H1 (cell line): ENCODE measurements around the gene ABI3BP. TPM values are rescaled to one million over a fixed set of nuclear protein-coding genes. Genes with fewer than 3 reads are reported as not detected.

Source experiments
- CTCF ChIA-PET: fragments of 300-600 bp; sonication (Branson Sonifier 250); formaldehyde crosslinking; loops from one replicate; lab custom pipeline; 2021; ENCODE audit not compliant: partially characterized antibody; lab: Charles Lee
- POLR2A ChIA-PET: fragments of 300-600 bp; sonication (Branson Sonifier 250); formaldehyde crosslinking; loops from one replicate; lab custom pipeline; 2021; ENCODE audit warnings: inconsistent platforms; ENCODE audit not compliant: partially characterized antibody; lab: Charles Lee
- DNase-seq, 2 experiments: peaks; one replicate each; pipeline versions ENCODE4 v3.0.0 to v3.0.0-alpha.2; 2010 to 2022; ENCODE audit warnings: low spot score in 2 of 2, low read depth in 1 of 2, mixed read lengths in 1 of 2
- FAIRE-seq: peaks from 2 replicates; lab custom pipeline; 2011; peaks lifted over from hg19 to GRCh38; lab: Jason Lieb, UNC
- H2AFZ ChIP-seq: 2 replicates; pipeline ENCODE4 v1.8.1; 2012; ENCODE audit warnings: low read length, inconsistent platforms
- H2AK5ac ChIP-seq: 2 replicates; pipeline ENCODE4 v1.6.1; 2013; ENCODE audit warnings: low read depth, low read length
- H2BK120ac ChIP-seq: replicated peaks from 2 replicates; pipeline ENCODE3; 2013; ENCODE audit warnings: low read depth, low read length, inconsistent platforms
- H2BK12ac ChIP-seq: 2 replicates; pipeline ENCODE4 v1.6.1; 2013; ENCODE audit warnings: low read depth, low read length
- H2BK15ac ChIP-seq: 2 replicates; pipeline ENCODE4 v1.6.1; 2013; ENCODE audit warnings: low read length
- H2BK20ac ChIP-seq: 2 replicates; pipeline ENCODE4 v1.6.1; 2013; ENCODE audit warnings: low read length
- H2BK5ac ChIP-seq: 2 replicates; pipeline ENCODE4 v1.6.1; 2013; ENCODE audit warnings: low read depth, low read length
- H3K14ac ChIP-seq: 2 replicates; pipeline ENCODE4 v1.6.1; 2013; ENCODE audit warnings: inconsistent platforms; ENCODE audit not compliant: insufficient read length
- H3K18ac ChIP-seq: 2 replicates; pipeline ENCODE4 v1.6.1; 2013; ENCODE audit warnings: low read length; ENCODE audit errors: extremely low read depth
- H3K23ac ChIP-seq: 2 replicates; pipeline ENCODE4 v1.6.1; 2013; ENCODE audit warnings: inconsistent platforms; ENCODE audit not compliant: insufficient read length
- H3K23me2 ChIP-seq: 2 replicates; pipeline ENCODE4 v1.6.1; 2013; ENCODE audit warnings: low read depth, low read length
- H3K27ac ChIP-seq: 2 replicates; pipeline ENCODE4 v1.6.1; 2011; ENCODE audit warnings: low read depth, low read length, inconsistent platforms
- H3K27me3 ChIP-seq, 4 experiments: replicated peaks in 1 of 4; 1 replicate in 1 of 4; 2 replicates in 3 of 4; pipeline versions ENCODE4 v1.6.1 to v1.8.1; 2011 to 2013; ENCODE audit warnings: low read length in 3 of 4, mild to moderate bottlenecking in 3 of 4, inconsistent platforms in 2 of 4, mixed read lengths in 2 of 4, moderate library complexity in 1 of 4; ENCODE audit not compliant: control insufficient read depth in 3 of 4, insufficient read depth in 3 of 4; ENCODE audit errors: extremely low read depth in 1 of 4
- H3K36me3 ChIP-seq, 4 experiments: 2 replicates each; pipeline versions ENCODE4 v1.6.1 to v1.8.1; 2011 to 2013; ENCODE audit warnings: mild to moderate bottlenecking in 4 of 4, low read length in 3 of 4, moderate library complexity in 2 of 4, control low read depth in 1 of 4, inconsistent platforms in 1 of 4; ENCODE audit not compliant: insufficient read depth in 4 of 4, control insufficient read depth in 2 of 4
- H3K4ac ChIP-seq: replicated peaks from 2 replicates; pipeline ENCODE3; 2013; ENCODE audit warnings: low read length, low read depth, mixed read lengths, inconsistent platforms; ENCODE audit not compliant: insufficient read length
- H3K4me1 ChIP-seq, 4 experiments: replicated peaks in 1 of 4; 1 replicate in 1 of 4; 2 replicates in 3 of 4; pipeline versions ENCODE4 v1.6.1 to v1.8.1; 2011 to 2013; ENCODE audit warnings: low read length in 3 of 4, inconsistent platforms in 2 of 4, mixed read lengths in 1 of 4; ENCODE audit not compliant: insufficient read depth in 4 of 4, control insufficient read depth in 3 of 4
- H3K4me2 ChIP-seq, 2 experiments: 2 replicates each; pipeline versions ENCODE4 v1.6.1 to v1.8.1; 2011 to 2013; ENCODE audit warnings: low read depth in 2 of 2, low read length in 2 of 2, control low read depth in 1 of 2, inconsistent platforms in 1 of 2, mild to moderate bottlenecking in 1 of 2; ENCODE audit not compliant: insufficient read depth in 1 of 2
- H3K4me3 ChIP-seq, 4 experiments: fragments of 200-600, 300-600 bp in 1 of 4; sonication (generic), shearing (Covaris generic), sonication (Bioruptor Twin) in 1 of 4; 2 replicates each; pipeline versions ENCODE4 v1.5.1 to v1.8.1; 2011 to 2016; ENCODE audit warnings: low read length in 4 of 4, low read depth in 3 of 4, control low read depth in 2 of 4, inconsistent platforms in 2 of 4, mild to moderate bottlenecking in 2 of 4, mixed read lengths in 1 of 4, moderate library complexity in 1 of 4; ENCODE audit not compliant: insufficient read depth in 2 of 4; ENCODE audit errors: extremely low read depth in 1 of 4
- H3K56ac ChIP-seq: replicated peaks from 2 replicates; pipeline ENCODE3; 2013; ENCODE audit warnings: low read depth, mild to moderate bottlenecking, mixed read lengths, low read length, inconsistent platforms; ENCODE audit not compliant: insufficient read length
- H3K79me1 ChIP-seq: 2 replicates; pipeline ENCODE4 v1.6.1; 2013; ENCODE audit warnings: low read depth, low read length, control low read depth
- H3K79me2 ChIP-seq, 2 experiments: 2 replicates each; pipeline versions ENCODE4 v1.6.1 to v1.8.1; 2012 to 2013; ENCODE audit warnings: low read length in 2 of 2, mild to moderate bottlenecking in 2 of 2, inconsistent platforms in 1 of 2; ENCODE audit not compliant: insufficient read depth in 2 of 2, control insufficient read depth in 1 of 2
- H3K9ac ChIP-seq, 4 experiments: replicated peaks in 1 of 4; 1 replicate in 1 of 4; 2 replicates in 3 of 4; pipeline versions ENCODE4 v1.6.1 to v1.8.1; 2011 to 2013; ENCODE audit warnings: low read depth in 3 of 4, low read length in 3 of 4, control low read depth in 2 of 4, mild to moderate bottlenecking in 2 of 4, moderate library complexity in 2 of 4, inconsistent platforms in 1 of 4; ENCODE audit errors: extremely low read depth in 1 of 4
- H3K9me3 ChIP-seq, 2 experiments: 2 replicates each; pipeline versions ENCODE4 v1.6.1 to v1.8.1; 2012 to 2013; ENCODE audit warnings: mild to moderate bottlenecking in 2 of 2, moderate library complexity in 2 of 2, control low read depth in 1 of 2, inconsistent platforms in 1 of 2, low read depth in 1 of 2, low read length in 1 of 2, mixed read lengths in 1 of 2; ENCODE audit not compliant: insufficient read depth in 2 of 2
- H4K20me1 ChIP-seq, 2 experiments: replicated peaks in 1 of 2; 2 replicates each; pipeline versions ENCODE3 to v1.8.1; 2011 to 2013; ENCODE audit warnings: inconsistent platforms in 2 of 2, low read length in 2 of 2, mild to moderate bottlenecking in 1 of 2; ENCODE audit not compliant: insufficient read depth in 2 of 2, control insufficient read depth in 1 of 2
- H4K5ac ChIP-seq: 2 replicates; pipeline ENCODE4 v1.6.1; 2013; ENCODE audit warnings: low read length, low read depth, mixed read lengths, inconsistent platforms; ENCODE audit not compliant: insufficient read length
- H4K8ac ChIP-seq: 2 replicates; pipeline ENCODE4 v1.8.0; 2013; ENCODE audit warnings: mild to moderate bottlenecking, moderate library complexity, low read length, inconsistent platforms; ENCODE audit not compliant: insufficient read depth; ENCODE audit errors: extremely low read depth
- H4K91ac ChIP-seq: replicated peaks from 2 replicates; pipeline ENCODE3; 2013; ENCODE audit warnings: low read length, mixed read lengths, inconsistent platforms; ENCODE audit not compliant: insufficient read length
- TAF7 ChIP-seq: optimal IDR thresholded peaks from 2 replicates; pipeline ENCODE3; 2011; ENCODE audit warnings: low read depth, mild to moderate bottlenecking, inconsistent platforms, low read length, moderate library complexity, borderline replicate concordance
- WGBS, 2 experiments: shearing (Covaris generic) in 1 of 2; methylation state at CpG; one replicate each; pipeline versions ENCODE4 v1.1.6 to v1.1.7; 2013 to 2015; ENCODE audit warnings: low lambda C conversion rate in 2 of 2, mixed read lengths in 2 of 2, inconsistent platforms in 1 of 2, low coverage in 1 of 2, missing lambda C conversion rate in 1 of 2; ENCODE audit not compliant: insufficient replicate concordance in 2 of 2, insufficient coverage in 1 of 2, insufficient read length in 1 of 2; ENCODE audit errors: extremely low coverage in 1 of 2, missing lambda C conversion rate in 1 of 2; 5-methylcytosine and 5-hydroxymethylcytosine counted together
- polyA plus RNA-seq, 7 experiments: library from polyadenylated mRNA; depleted of rRNA in 3 of 7; stranded (reverse) in 5 of 7; unstranded in 2 of 7; fragments of >200 nt in 5 of 7; fragments of 200-250 nt in 2 of 7; gene quantifications; 1 replicate in 5 of 7; 2 replicates in 1 of 7; 4 replicates in 1 of 7; pipeline versions ENCODE4 v1.2.1 to v1.2.3, GENCODE V29; 2011 to 2013; ENCODE audit warnings: missing spikeins in 2 of 7, mixed read lengths in 2 of 7
- total RNA-seq: library from RNA; stranded (reverse); fragmentation: NEBNext Ultra II Directional; extraction: Animal tissue kit (Norgen Biotek cat#: 25700); gene quantifications from 2 replicates; pipeline ENCODE4 v1.2.1, GENCODE V29; 2021

The ABI3BP gene
- total and polyA plus RNA-seq, 2 of the 8 experiments (the other 6 are each of a cell fraction or from before 2014, with no cell fraction given), result 0.08 to 0.32 TPM

- H3K4ac ChIP-seq, result no peak overlapping the region
- DNase-seq (no peak), FAIRE-seq (no peak)
- H2AK5ac ChIP-seq, result no peak overlapping the region
- H2BK15ac ChIP-seq, result no peak overlapping the region
- no peak overlapping the region for H3K4me2 ChIP-seq
- no peaks in the 10 kb centered on the region for H4K20me1 ChIP-seq
- WGBS, 2 experiments, result 85% methylated on average over 2 of the region's 2 CpGs; no CpG with 5 or more reads in 1 of the 2 experiments
- no peak overlapping the region for H2AFZ ChIP-seq
- H3K4me3 ChIP-seq, result no peak overlapping the region
- no peak overlapping the region for H2BK12ac ChIP-seq
- no peaks in the 10 kb centered on the region for H3K79me2 ChIP-seq
- no peak overlapping the region for H3K56ac ChIP-seq
- H3K27ac ChIP-seq, result no peak overlapping the region
- no peak overlapping the region for H3K23ac ChIP-seq
- H3K79me1 ChIP-seq, result no peaks in the 10 kb centered on the region
- H3K36me3 ChIP-seq, result no peaks in the 10 kb centered on the region
- H4K8ac ChIP-seq, result no peak overlapping the region
- no peak for TF ChIP-seq TAF7
- H3K9me3 ChIP-seq, result no peaks in the 10 kb centered on the region
- H3K27me3 ChIP-seq, result peaks cover 0 to 1% (median 0%) of the 10 kb centered on the region in 4 experiments; a peak in 1 of 7 replicates
- H3K4me1 ChIP-seq, result no peaks in the 10 kb centered on the region
- H3K23me2 ChIP-seq, result no peaks in the 10 kb centered on the region
- H3K14ac ChIP-seq, result no peak overlapping the region
- H4K5ac ChIP-seq, result no peak overlapping the region
- H2BK5ac ChIP-seq, result no peak overlapping the region
- no peak overlapping the region for H2BK20ac ChIP-seq
- H3K18ac ChIP-seq, result no peak overlapping the region
- no peak overlapping the region for H2BK120ac ChIP-seq
- ChIA-PET POLR2A (no interaction called here), CTCF (interaction anchor here (0.7 kb wide), 1 partner anchor 1252 kb away, joined by 3 read pairs; no protein-coding TSS in a partner anchor)
- H4K91ac ChIP-seq, result no peak overlapping the region
- H3K9ac ChIP-seq, result no peak overlapping the region
These were observed 115.9 kb downstream of the ABI3BP start for GRCh38 chr3:100877286-100877685.
